MM.1S (cell line): ENCODE data around the gene CTNND1.

Experiments used
- DNase-seq: peaks from one replicate; pipeline ENCODE4 v3.0.0-alpha.2; 2015
- H2AFZ ChIP-seq: fragments of 300-600 bp; sonication (generic); 2 replicates; pipeline ENCODE4 v1.6.0; 2016; ENCODE audit warnings: antibody characterized with exemption, low read length
- H3F3A ChIP-seq: fragments of 300-600 bp; sonication (generic); 2 replicates; pipeline ENCODE4 v1.6.1; 2016; ENCODE audit warnings: mild to moderate bottlenecking, antibody characterized with exemption, low read length, moderate library complexity, mixed read lengths; ENCODE audit not compliant: insufficient read depth
- H3K27ac ChIP-seq: fragments of 300-600 bp; sonication (generic); 2 replicates; pipeline ENCODE4 v1.5.1; 2016; ENCODE audit warnings: mild to moderate bottlenecking, low read length
- H3K27me3 ChIP-seq: fragments of 300-600 bp; sonication (generic); replicated peaks from 2 replicates; pipeline ENCODE4 v1.6.0; 2016; ENCODE audit warnings: low read length; ENCODE audit not compliant: insufficient read depth
- H3K36me3 ChIP-seq: fragments of 300-600 bp; sonication (generic); replicated peaks from 2 replicates; pipeline ENCODE4 v1.6.1; 2016; ENCODE audit warnings: mild to moderate bottlenecking, low read length, mixed read lengths; ENCODE audit not compliant: insufficient read depth
- H3K4me1 ChIP-seq: fragments of 300-600 bp; sonication (generic); 2 replicates; pipeline ENCODE4 v1.6.1; 2016; ENCODE audit warnings: low read length, mixed read lengths
- H3K4me2 ChIP-seq: fragments of 300-600 bp; sonication (generic); 2 replicates; pipeline ENCODE4 v1.6.0; 2016; ENCODE audit warnings: low read depth, low read length
- H3K4me3 ChIP-seq: fragments of 300-600 bp; sonication (generic); 2 replicates; pipeline ENCODE4 v1.5.1; 2016; ENCODE audit warnings: low read length, mixed read lengths
- H3K79me2 ChIP-seq: fragments of 300-600 bp; sonication (generic); 2 replicates; pipeline ENCODE4 v1.6.1; 2016; ENCODE audit warnings: mixed run types, low read length, mixed read lengths
- H3K9ac ChIP-seq: fragments of 300-600 bp; sonication (generic); 2 replicates; pipeline ENCODE4 v1.6.1; 2016; ENCODE audit warnings: low read length, mixed read lengths
- H3K9me2 ChIP-seq: fragments of 300-600 bp; sonication (generic); replicated peaks from 2 replicates; pipeline ENCODE4 v1.6.1; 2016; ENCODE audit warnings: mild to moderate bottlenecking, low read length, mixed read lengths; ENCODE audit not compliant: insufficient read depth
- H3K9me3 ChIP-seq: fragments of 300-600 bp; sonication (generic); replicated peaks from 2 replicates; pipeline ENCODE4 v1.6.1; 2016; ENCODE audit warnings: mild to moderate bottlenecking, low read length, mixed read lengths; ENCODE audit not compliant: insufficient read depth
- H4K20me1 ChIP-seq: fragments of 300-600 bp; sonication (generic); 2 replicates; pipeline ENCODE4 v1.6.1; 2016; ENCODE audit warnings: mild to moderate bottlenecking, low read length, moderate library complexity, mixed read lengths; ENCODE audit not compliant: insufficient read depth
- CTCF ChIP-seq: fragments of 300-600 bp; sonication (generic); IDR thresholded peaks from 2 replicates; pipeline ENCODE4 v1.5.1; 2016; ENCODE audit warnings: antibody characterized with exemption, low read length, mixed read lengths
- EZH2 ChIP-seq: fragments of 300-600 bp; sonication (generic); optimal IDR thresholded peaks from 2 replicates; pipeline ENCODE3; 2017; ENCODE audit warnings: low read depth, mild to moderate bottlenecking, antibody characterized with exemption, low read length, mixed read lengths
- EZH2phosphoT487 ChIP-seq: fragments of 300-600 bp; sonication (generic); IDR thresholded peaks from 2 replicates; pipeline ENCODE4 v1.6.1; 2018; ENCODE audit warnings: antibody characterized with exemption, low read length

Gene CTNND1, protein sequence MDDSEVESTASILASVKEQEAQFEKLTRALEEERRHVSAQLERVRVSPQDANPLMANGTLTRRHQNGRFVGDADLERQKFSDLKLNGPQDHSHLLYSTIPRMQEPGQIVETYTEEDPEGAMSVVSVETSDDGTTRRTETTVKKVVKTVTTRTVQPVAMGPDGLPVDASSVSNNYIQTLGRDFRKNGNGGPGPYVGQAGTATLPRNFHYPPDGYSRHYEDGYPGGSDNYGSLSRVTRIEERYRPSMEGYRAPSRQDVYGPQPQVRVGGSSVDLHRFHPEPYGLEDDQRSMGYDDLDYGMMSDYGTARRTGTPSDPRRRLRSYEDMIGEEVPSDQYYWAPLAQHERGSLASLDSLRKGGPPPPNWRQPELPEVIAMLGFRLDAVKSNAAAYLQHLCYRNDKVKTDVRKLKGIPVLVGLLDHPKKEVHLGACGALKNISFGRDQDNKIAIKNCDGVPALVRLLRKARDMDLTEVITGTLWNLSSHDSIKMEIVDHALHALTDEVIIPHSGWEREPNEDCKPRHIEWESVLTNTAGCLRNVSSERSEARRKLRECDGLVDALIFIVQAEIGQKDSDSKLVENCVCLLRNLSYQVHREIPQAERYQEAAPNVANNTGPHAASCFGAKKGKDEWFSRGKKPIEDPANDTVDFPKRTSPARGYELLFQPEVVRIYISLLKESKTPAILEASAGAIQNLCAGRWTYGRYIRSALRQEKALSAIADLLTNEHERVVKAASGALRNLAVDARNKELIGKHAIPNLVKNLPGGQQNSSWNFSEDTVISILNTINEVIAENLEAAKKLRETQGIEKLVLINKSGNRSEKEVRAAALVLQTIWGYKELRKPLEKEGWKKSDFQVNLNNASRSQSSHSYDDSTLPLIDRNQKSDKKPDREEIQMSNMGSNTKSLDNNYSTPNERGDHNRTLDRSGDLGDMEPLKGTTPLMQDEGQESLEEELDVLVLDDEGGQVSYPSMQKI

GRCh38 chr11:57761301-57762234, at the start of gene CTNND1:
Gene CTNND1 (plus strand): TSS chr11:57761802. CDS start chr11:57791479, 29,677 bp downstream.
- Histone ChIP-seq H3F3A (no peaks in the 10 kb centered on the region), H3K4me1 (no peaks in the 10 kb centered on the region), H4K20me1 (no peaks in the 10 kb centered on the region), H3K4me2 (no peak within 1 kb of the TSS), H3K9me3 (no peaks in the 10 kb centered on the region), H3K79me2 (no peaks in the 10 kb centered on the region), H3K9me2 (no peaks in the 10 kb centered on the region), H3K36me3 (no peaks in the 10 kb centered on the region), H2AFZ (no peak within 1 kb of the TSS), H3K9ac (no peak within 1 kb of the TSS), H3K27ac (no peak within 1 kb of the TSS), H3K27me3 (no peaks in the 10 kb centered on the region), H3K4me3 (no peak within 1 kb of the TSS)
- no peak for TF ChIP-seq EZH2
- TF ChIP-seq CTCF: no peak
- TF ChIP-seq EZH2phosphoT487: no peak
- DNase-seq: no peak

- Histone ChIP-seq H3K9me2 (no peaks in the 10 kb centered on the region), H3K9me3 (no peaks in the 10 kb centered on the region), H3K9ac (peak within 1 kb of the TSS; percentile 89), H3K27me3 (no peaks in the 10 kb centered on the region), H3K27ac (peak within 1 kb of the TSS; percentile 92), H3K36me3 (no peaks in the 10 kb centered on the region), H3F3A (0 out of 2 replicates have a peak, but pooled peaks cover 7% of the 10 kb centered on the region), H3K79me2 (peaks cover 56% of the 10 kb centered on the region), H3K4me2 (peak within 1 kb of the TSS; percentile 94), H3K4me3 (peak within 1 kb of the TSS; percentile 95), H3K4me1 (peaks cover 14% of the 10 kb centered on the region), H4K20me1 (no peaks in the 10 kb centered on the region), H2AFZ (peak within 1 kb of the TSS; percentile 83)
- DNase-seq: peak; percentile 99
- TF ChIP-seq EZH2phosphoT487: no peak
- no peak for TF ChIP-seq EZH2
- no peak for TF ChIP-seq CTCF
Observed at GRCh38 chr11:57712256-57713150, 49.1 kb upstream of the CTNND1 start, which contains the start of gene TMX2. Gene TMX2 (plus strand): TSS chr11:57712593. CDS start chr11:57712619, 26 bp downstream.
